ENCODE data around the gene TTLL12. TPM values are rescaled to one million over a fixed set of nuclear protein-coding genes. Genes with fewer than 3 reads are reported as not detected.

TTLL12 gene
- total and polyA plus RNA-seq, 4 donors, result 12.2 to 16.4 (median 13.4) TPM

DNA sequence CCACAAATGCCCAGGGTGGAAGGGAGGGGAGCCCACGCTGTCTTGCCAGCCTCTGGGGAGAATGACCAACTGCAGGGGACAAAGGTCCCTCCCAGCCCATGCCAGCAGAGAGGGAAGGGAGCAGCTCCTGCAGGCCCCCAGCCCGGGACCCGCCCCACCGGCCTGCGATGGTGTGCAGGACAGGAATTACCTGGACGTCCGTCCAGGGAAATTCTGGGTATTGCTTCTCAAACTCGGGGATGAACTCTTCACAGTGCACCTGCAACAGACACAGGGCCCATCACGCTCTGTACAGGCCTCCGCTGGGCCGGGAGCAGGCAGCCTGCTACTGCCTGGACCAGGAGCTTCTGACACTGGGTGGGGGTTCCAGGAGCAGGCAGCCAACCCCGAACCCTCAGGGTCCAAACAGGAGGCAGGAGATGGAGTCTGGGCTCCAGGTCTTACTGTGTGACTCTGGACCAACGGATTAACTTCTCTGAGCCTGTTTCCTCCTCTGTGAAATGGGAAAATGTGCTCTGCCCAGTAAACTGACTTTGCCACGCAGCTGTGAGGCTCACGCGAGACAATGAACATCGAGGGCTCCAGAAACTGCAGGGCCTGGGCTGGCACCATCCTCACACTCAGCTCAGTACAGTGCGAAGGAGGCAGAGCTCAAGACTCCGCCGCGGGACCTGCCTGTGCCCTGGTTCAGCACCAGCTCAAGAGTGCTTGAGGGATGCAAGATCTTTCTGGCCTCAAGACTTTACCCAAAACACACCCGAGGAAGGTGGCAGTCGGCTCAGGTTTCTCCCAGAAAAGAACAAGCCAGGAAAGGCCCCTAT is 17.4 kb downstream of the TTLL12 start:
- DNase-seq, result no peak
- Histone ChIP-seq H3K36me3 (ENCODE audit: control insufficient read depth in 1 of 2, insufficient read depth in 2 of 2, low read length in 1 of 2) (peaks cover 0 to 6% of the 10 kb centered on the region in 2 donors), H3K4me3 (ENCODE audit: low read length in 2 of 2) (no peak overlapping the region), H3K9me3 (ENCODE audit: control insufficient read depth, low read length) (no peaks in the 10 kb centered on the region), H3K27ac (ENCODE audit: low read depth in 1 of 2, low read length in 2 of 2) (no peak overlapping the region), H3K27me3 (ENCODE audit: control insufficient read depth in 1 of 2, insufficient read depth in 2 of 2, low read length in 1 of 2) (no peaks in the 10 kb centered on the region), H3K4me1 (ENCODE audit: control insufficient read depth in 1 of 2, insufficient read depth in 2 of 2, low read length in 2 of 2) (no peaks in the 10 kb centered on the region)
- intact Hi-C loops (cut with DNase I), result no loop called here
- WGBS, 2 donors, result 92 to 94% methylated on average over 23 of the region's 23 CpGs
- ATAC-seq (ENCODE audit: low FRiP score), result no peak

DNA sequence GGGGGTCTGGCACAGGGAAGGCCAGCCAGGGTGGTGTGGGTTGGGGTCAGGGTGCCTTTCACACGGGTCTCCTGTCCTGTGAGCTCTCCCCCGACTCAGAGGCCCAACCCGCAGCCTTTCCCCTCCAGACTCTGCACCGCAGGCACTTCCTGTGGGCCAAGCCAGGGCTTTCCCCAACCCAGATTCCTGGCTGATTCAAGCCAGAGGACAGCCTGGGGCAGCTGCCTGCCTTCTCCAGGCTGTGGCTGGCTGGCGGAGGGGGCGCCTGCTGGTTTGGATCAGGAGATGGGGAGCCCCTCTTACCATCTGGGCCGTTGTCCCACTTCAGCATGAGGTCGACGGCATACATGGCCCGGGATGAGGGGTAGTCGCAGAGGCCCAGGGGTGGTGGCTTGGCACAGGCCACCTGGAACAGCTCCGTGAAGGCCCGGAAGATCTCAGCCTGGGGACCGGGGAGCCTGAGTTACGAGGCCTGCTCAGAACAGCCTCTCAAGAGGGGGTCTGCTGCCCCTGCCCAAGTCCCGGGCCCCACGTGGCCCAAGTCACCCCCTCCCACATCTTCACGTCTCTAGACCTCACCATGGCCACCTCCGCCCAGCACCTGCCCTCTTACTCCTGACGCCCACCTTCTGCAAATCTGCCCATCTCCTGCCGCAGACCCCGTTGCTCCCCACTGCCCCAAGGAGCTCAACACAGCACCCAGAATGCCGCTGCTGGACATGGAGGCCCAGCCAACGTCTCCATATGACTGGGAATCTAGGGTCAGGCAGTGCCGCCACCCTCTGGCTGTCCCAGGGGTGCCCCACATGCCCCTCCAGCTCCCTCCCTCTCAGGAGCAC is 18.2 kb downstream of the TTLL12 start:
- no peak overlapping the region for H3K27ac ChIP-seq (ENCODE audit: low read depth in 1 of 2, low read length in 2 of 2)
- WGBS, 2 donors, result 76 to 82% methylated on average over 25 of the region's 25 CpGs
- no peak overlapping the region for H3K4me3 ChIP-seq (ENCODE audit: low read length in 2 of 2)
- no peaks in the 10 kb centered on the region for H3K4me1 ChIP-seq (ENCODE audit: control insufficient read depth in 1 of 2, insufficient read depth in 2 of 2, low read length in 2 of 2)
- no peaks in the 10 kb centered on the region for H3K9me3 ChIP-seq (ENCODE audit: control insufficient read depth, low read length)
- peaks cover 0 to 2% of the 10 kb centered on the region in 2 donors for H3K36me3 ChIP-seq (ENCODE audit: control insufficient read depth in 1 of 2, insufficient read depth in 2 of 2, low read length in 1 of 2)
- no peak for ATAC-seq (ENCODE audit: low FRiP score)
- H3K27me3 ChIP-seq (ENCODE audit: control insufficient read depth in 1 of 2, insufficient read depth in 2 of 2, low read length in 1 of 2), result no peaks in the 10 kb centered on the region
- peak in 1 of 2 donors; percentile 65 for DNase-seq
- intact Hi-C loops (cut with DNase I), result no loop called here

GRCh38 chr22:43167001-43167589 is 19.8 kb downstream of the TTLL12 start:
- WGBS, 2 donors, result 91% methylated on average over 19 of the region's 19 CpGs
- no peak for DNase-seq
- intact Hi-C loops (cut with DNase I), result no loop called here
- Histone ChIP-seq H3K27me3 (ENCODE audit: control insufficient read depth in 1 of 2, insufficient read depth in 2 of 2, low read length in 1 of 2) (no peaks in the 10 kb centered on the region), H3K4me1 (ENCODE audit: control insufficient read depth in 1 of 2, insufficient read depth in 2 of 2, low read length in 2 of 2) (no peaks in the 10 kb centered on the region), H3K27ac (ENCODE audit: low read depth in 1 of 2, low read length in 2 of 2) (no peak overlapping the region), H3K9me3 (ENCODE audit: control insufficient read depth, low read length) (no peaks in the 10 kb centered on the region), H3K36me3 (ENCODE audit: control insufficient read depth in 1 of 2, insufficient read depth in 2 of 2, low read length in 1 of 2) (peaks cover 0 to 1% of the 10 kb centered on the region in 2 donors), H3K4me3 (ENCODE audit: low read length in 2 of 2) (no peak overlapping the region)
- ATAC-seq (ENCODE audit: low FRiP score), result no peak

DNA sequence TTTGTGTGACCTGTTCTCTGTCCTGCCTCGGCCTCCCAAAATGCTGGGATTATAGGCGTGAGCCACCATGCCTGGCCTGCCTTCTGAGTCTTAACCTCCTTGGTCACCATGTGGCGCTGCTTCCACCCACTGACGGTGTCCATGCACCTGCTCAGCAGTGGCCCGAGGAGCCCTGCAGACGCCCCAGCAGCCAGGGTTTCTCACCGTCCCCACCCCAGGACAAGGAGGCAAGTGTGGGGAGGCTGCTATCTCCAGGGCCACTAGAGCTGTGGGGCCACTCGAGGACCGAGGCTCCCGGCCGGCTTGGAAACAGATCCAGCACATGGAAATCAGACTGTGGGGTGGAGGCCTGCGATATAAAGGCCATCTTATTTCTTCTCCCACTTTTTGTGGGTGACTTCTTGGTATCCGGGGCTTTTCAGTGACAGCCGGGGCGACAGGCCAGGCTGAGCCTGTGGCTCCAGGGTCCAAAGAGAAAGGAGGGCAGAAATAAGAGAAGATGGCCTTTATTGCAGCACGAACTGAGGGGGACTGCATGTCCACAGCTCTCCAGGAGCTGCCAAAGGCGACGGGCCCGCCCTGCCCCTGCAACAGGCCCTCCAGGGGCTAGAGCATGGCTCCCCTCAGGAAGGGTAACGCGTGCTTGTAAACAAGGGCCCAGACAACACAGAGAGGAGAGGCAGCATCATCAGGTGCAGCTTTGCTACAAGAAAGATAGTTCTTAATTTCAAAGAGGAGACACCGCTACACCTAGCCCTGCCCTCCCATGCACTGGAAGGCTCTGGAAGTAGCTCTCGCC is 20.6 kb downstream of the TTLL12 start:
- H3K27me3 ChIP-seq (ENCODE audit: control insufficient read depth in 1 of 2, insufficient read depth in 2 of 2, low read length in 1 of 2), result no peaks in the 10 kb centered on the region
- peak in 1 of 2 donors; percentile 41 for DNase-seq
- H3K4me3 ChIP-seq (ENCODE audit: low read length in 2 of 2), result no peak overlapping the region
- H3K27ac ChIP-seq (ENCODE audit: low read depth in 1 of 2, low read length in 2 of 2), result no peak overlapping the region
- WGBS, 2 donors, result 90 to 92% methylated on average over 23 of the region's 23 CpGs
- H3K4me1 ChIP-seq (ENCODE audit: control insufficient read depth in 1 of 2, insufficient read depth in 2 of 2, low read length in 2 of 2), result no peaks in the 10 kb centered on the region
- ATAC-seq (ENCODE audit: low FRiP score), result no peak
- peaks cover 0 to 1% of the 10 kb centered on the region in 2 donors for H3K36me3 ChIP-seq (ENCODE audit: control insufficient read depth in 1 of 2, insufficient read depth in 2 of 2, low read length in 1 of 2)
- H3K9me3 ChIP-seq (ENCODE audit: control insufficient read depth, low read length), result no peaks in the 10 kb centered on the region
- intact Hi-C loops (cut with DNase I), result no loop called here

DNA sequence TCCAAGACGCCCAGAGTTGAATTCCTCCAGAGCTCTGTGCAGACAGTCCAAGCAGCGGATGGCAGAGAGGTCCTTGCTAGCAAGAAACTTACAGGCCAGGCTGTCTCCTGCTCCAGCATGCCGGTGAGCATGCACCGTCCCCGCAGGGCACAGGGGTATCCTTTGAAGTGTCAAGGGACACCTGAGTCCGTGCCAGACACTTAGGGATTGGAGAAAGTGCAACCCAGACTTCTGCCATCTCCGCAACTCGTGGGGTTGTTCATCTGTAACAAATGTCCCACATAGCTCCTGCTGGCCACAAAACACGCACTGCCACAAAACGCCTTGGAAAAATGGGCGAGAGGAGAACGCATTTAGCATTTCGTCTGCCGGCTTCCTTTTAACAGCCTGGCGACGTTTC is 22.3 kb downstream of the TTLL12 start:
- Histone ChIP-seq H3K9me3 (ENCODE audit: control insufficient read depth, low read length) (no peaks in the 10 kb centered on the region), H3K36me3 (ENCODE audit: control insufficient read depth in 1 of 2, insufficient read depth in 2 of 2, low read length in 1 of 2) (peaks cover 0 to 1% of the 10 kb centered on the region in 2 donors), H3K4me3 (ENCODE audit: low read length in 2 of 2) (no peak overlapping the region), H3K27me3 (ENCODE audit: control insufficient read depth in 1 of 2, insufficient read depth in 2 of 2, low read length in 1 of 2) (no peaks in the 10 kb centered on the region), H3K4me1 (ENCODE audit: control insufficient read depth in 1 of 2, insufficient read depth in 2 of 2, low read length in 2 of 2) (no peaks in the 10 kb centered on the region), H3K27ac (ENCODE audit: low read depth in 1 of 2, low read length in 2 of 2) (no peak overlapping the region)
- ATAC-seq (ENCODE audit: low FRiP score), result no peak
- intact Hi-C loops (cut with DNase I), result no loop called here
- DNase-seq, result no peak
- 63 to 69% methylated on average over 16 of the region's 16 CpGs for WGBS, 2 donors

- 90 to 92% methylated on average over 18 of the region's 18 CpGs for WGBS, 2 donors
- DNase-seq (no peak), ATAC-seq (ENCODE audit: low FRiP score) (no peak)
- no peak overlapping the region for H3K4me3 ChIP-seq (ENCODE audit: low read length in 2 of 2)
- H3K4me1 ChIP-seq (ENCODE audit: control insufficient read depth in 1 of 2, insufficient read depth in 2 of 2, low read length in 2 of 2), result no peaks in the 10 kb centered on the region
- H3K27me3 ChIP-seq (ENCODE audit: control insufficient read depth in 1 of 2, insufficient read depth in 2 of 2, low read length in 1 of 2), result no peaks in the 10 kb centered on the region
- no peak overlapping the region for H3K27ac ChIP-seq (ENCODE audit: low read depth in 1 of 2, low read length in 2 of 2)
- no peaks in the 10 kb centered on the region for H3K9me3 ChIP-seq (ENCODE audit: control insufficient read depth, low read length)
- intact Hi-C loops (cut with DNase I), result no loop called here
- H3K36me3 ChIP-seq (ENCODE audit: control insufficient read depth in 1 of 2, insufficient read depth in 2 of 2, low read length in 1 of 2), result peaks cover 0 to 1% of the 10 kb centered on the region in 2 donors
These were observed 23.6 kb downstream of the TTLL12 start for GRCh38 chr22:43163241-43163795.

DNA sequence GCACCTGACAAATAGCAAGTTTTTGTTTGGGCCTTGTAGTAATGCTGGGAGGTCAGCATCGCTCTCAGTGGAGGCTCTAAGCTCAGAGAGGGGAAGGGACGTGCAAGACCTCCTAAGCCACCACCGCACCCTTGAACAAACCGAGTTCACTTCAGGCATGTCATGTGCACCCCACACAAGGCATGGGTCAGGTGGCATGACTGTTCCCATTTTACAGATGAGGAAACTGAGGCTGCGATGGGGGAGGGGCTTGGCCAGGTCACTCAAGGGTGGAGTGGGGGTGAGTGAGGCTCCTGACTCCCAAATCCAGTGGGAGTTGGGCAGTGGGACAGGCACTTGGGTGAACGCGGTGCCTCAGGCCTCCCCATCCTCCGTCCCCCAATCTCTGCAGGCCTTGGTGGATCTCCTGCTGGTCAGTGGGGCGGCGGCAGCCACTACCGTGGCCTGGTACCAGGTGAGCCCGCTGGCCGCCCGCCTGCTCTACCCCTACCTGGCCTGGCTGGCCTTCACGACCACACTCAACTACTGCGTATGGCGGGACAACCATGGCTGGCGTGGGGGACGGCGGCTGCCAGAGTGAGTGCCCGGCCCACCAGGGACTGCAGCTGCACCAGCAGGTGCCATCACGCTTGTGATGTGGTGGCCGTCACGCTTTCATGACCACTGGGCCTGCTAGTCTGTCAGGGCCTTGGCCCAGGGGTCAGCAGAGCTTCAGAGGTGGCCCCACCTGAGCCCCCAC is 24.4 kb downstream of the TTLL12 start:
- H3K36me3 ChIP-seq (ENCODE audit: control insufficient read depth in 1 of 2, insufficient read depth in 2 of 2, low read length in 1 of 2), result peaks cover 0 to 1% of the 10 kb centered on the region in 2 donors
- no peak for ATAC-seq (ENCODE audit: low FRiP score)
- no peaks in the 10 kb centered on the region for H3K9me3 ChIP-seq (ENCODE audit: control insufficient read depth, low read length)
- no peak overlapping the region for H3K27ac ChIP-seq (ENCODE audit: low read depth in 1 of 2, low read length in 2 of 2)
- intact Hi-C loops (cut with DNase I), result no loop called here
- WGBS, 2 donors, result 95 to 96% methylated on average over 18 to 24 of the region's 24 CpGs
- H3K27me3 ChIP-seq (ENCODE audit: control insufficient read depth in 1 of 2, insufficient read depth in 2 of 2, low read length in 1 of 2), result no peaks in the 10 kb centered on the region
- no peak overlapping the region for H3K4me3 ChIP-seq (ENCODE audit: low read length in 2 of 2)
- no peaks in the 10 kb centered on the region for H3K4me1 ChIP-seq (ENCODE audit: control insufficient read depth in 1 of 2, insufficient read depth in 2 of 2, low read length in 2 of 2)
- peak in 1 of 2 donors; percentile 41 for DNase-seq

Measured in aorta (tissue), 5 donors.